K562 (cell line): Measurements from ENCODE around the gene HSPA14. TPM values are rescaled to one million over a fixed set of nuclear protein-coding genes. Genes with fewer than 3 reads are reported as not detected.

Source experiments
- ATAC-seq: fragments of 200-7000 bp; cut with Tn5 transposase; 3 replicates; pipeline ENCODE4 v1.9.1; 2020; ENCODE audit warnings: moderate library complexity
- BruUV-seq: library from RNA; stranded (reverse); fragments of 400-500 nt; replicated peaks from 2 replicates; lab custom pipeline; 2021; lab: Mats Ljungman, UMichigan
- CTCF ChIA-PET: fragments of 300-600 bp; formaldehyde crosslinking; extraction: SDS; loops from one replicate; lab custom pipeline; 2021; ENCODE audit warnings: low intra/inter-chr PET ratio; lab: Yijun Ruan, JAX
- POLR2A ChIA-PET: fragments of 300-600, 350-650 bp; sonication (Branson Sonifier 250); formaldehyde crosslinking; extraction: SDS; loops from one replicate; lab custom pipeline; 2021; ENCODE audit warnings: antibody characterized with exemption, inconsistent platforms; lab: Yijun Ruan, JAX
- DNase-seq, 4 experiments: peaks; one replicate each; pipeline versions ENCODE4 v3.0.0 to v3.0.0-alpha.2; 2011 to 2018; ENCODE audit warnings: low spot score in 3 of 4, mixed read lengths in 3 of 4; ENCODE audit errors: extremely low read depth in 1 of 4
- FAIRE-seq: peaks from 2 replicates; lab custom pipeline; 2011; peaks lifted over from hg19 to GRCh38; lab: Jason Lieb, UNC
- H2AFZ ChIP-seq: 2 replicates; pipeline ENCODE4 v1.6.0; 2011; ENCODE audit warnings: low read depth, low read length, control low read depth, inconsistent platforms
- H3K27ac ChIP-seq: fragments of 200-600 bp; 3 replicates; pipeline ENCODE4 v1.8.0; 2011; ENCODE audit warnings: low read depth, mild to moderate bottlenecking, control low read depth, inconsistent platforms, low read length, moderate library complexity, mixed read lengths; ENCODE audit errors: extremely low read depth
- H3K27me3 ChIP-seq, 2 experiments: fragments of 300-600 bp in 1 of 2; 2 replicates in 1 of 2; 3 replicates in 1 of 2; pipeline versions ENCODE4 v1.6.0 to v1.8.0; 2011; ENCODE audit warnings: inconsistent platforms in 2 of 2, low read length in 2 of 2, mild to moderate bottlenecking in 1 of 2, mixed read lengths in 1 of 2, moderate library complexity in 1 of 2; ENCODE audit not compliant: control insufficient read depth in 2 of 2, insufficient read depth in 2 of 2
- H3K36me3 ChIP-seq: fragments of 300-600 bp; 3 replicates; pipeline ENCODE4 v1.8.0; 2011; ENCODE audit warnings: mild to moderate bottlenecking, low read length, inconsistent platforms; ENCODE audit not compliant: control insufficient read depth, insufficient read depth
- H3K4me1 ChIP-seq, 2 experiments: fragments of 200-600 bp in 1 of 2; replicated peaks in 1 of 2; 2 replicates in 1 of 2; 3 replicates in 1 of 2; pipeline versions ENCODE4 v1.5.1 to v1.8.0; 2011; ENCODE audit warnings: inconsistent platforms in 2 of 2, low read length in 2 of 2, mild to moderate bottlenecking in 1 of 2, mixed read lengths in 1 of 2, moderate library complexity in 1 of 2; ENCODE audit not compliant: control insufficient read depth in 2 of 2, insufficient read depth in 2 of 2
- H3K4me2 ChIP-seq: 2 replicates; pipeline ENCODE4 v1.6.1; 2011; ENCODE audit warnings: low read length, control low read depth, inconsistent platforms, mixed read lengths; ENCODE audit not compliant: insufficient read depth
- H3K4me3 ChIP-seq: fragments of 200-600 bp; sonication (generic), shearing (Covaris generic); 2 replicates; pipeline ENCODE4 v1.5.1; 2016; ENCODE audit warnings: control low read depth, inconsistent platforms
- H3K79me2 ChIP-seq: fragments of 200-600 bp; 3 replicates; pipeline ENCODE4 v1.8.0; 2011; ENCODE audit warnings: low read length, inconsistent platforms; ENCODE audit not compliant: control insufficient read depth, insufficient read depth
- H3K9ac ChIP-seq, 2 experiments: 2 replicates each; pipeline versions ENCODE4 v1.6.0 to v1.6.1; 2011; ENCODE audit warnings: low read depth in 2 of 2, low read length in 2 of 2, control low read depth in 1 of 2, inconsistent platforms in 1 of 2, mild to moderate bottlenecking in 1 of 2, mixed read lengths in 1 of 2; ENCODE audit not compliant: insufficient read depth in 1 of 2
- H3K9me1 ChIP-seq: one replicate; pipeline ENCODE4 v1.6.0; 2011; ENCODE audit warnings: inconsistent platforms, mild to moderate bottlenecking, low read length, moderate library complexity; ENCODE audit not compliant: control insufficient read depth, insufficient read depth
- H3K9me3 ChIP-seq: replicated peaks from 2 replicates; pipeline ENCODE4 v1.5.1; 2011; ENCODE audit warnings: low read depth, low read length, inconsistent platforms; ENCODE audit not compliant: control insufficient read depth, insufficient read depth
- H4K20me1 ChIP-seq: replicated peaks from 2 replicates; pipeline ENCODE4 v1.6.1; 2011; ENCODE audit warnings: low read length, inconsistent platforms, mixed read lengths; ENCODE audit not compliant: control insufficient read depth, insufficient read depth
- ASH1L ChIP-seq: fragments of 450-650 bp; IDR thresholded peaks from 2 replicates; pipeline ENCODE4 v1.6.1; 2018; ENCODE audit warnings: borderline replicate concordance, mild to moderate bottlenecking, low read depth; ENCODE audit not compliant: partially characterized antibody
- ATF3 ChIP-seq, 2 experiments: fragments of 450-650 bp in 1 of 2; sonication (generic) in 1 of 2; formaldehyde crosslinking in 1 of 2; IDR thresholded peaks in 1 of 2; conservative IDR thresholded peaks in 1 of 2; 2 replicates each; pipeline versions ENCODE4 v1.6.1 to v1.8.1; 2016 to 2023; ENCODE audit warnings: mild to moderate bottlenecking in 2 of 2, moderate library complexity in 2 of 2, inconsistent platforms in 1 of 2, missing genetic modification reagents in 1 of 2
- WGBS: fragments of 100-300 bp; shearing (Covaris generic); methylation state at CpG from one replicate; pipeline ENCODE4 v1.1.6; 2016; ENCODE audit warnings: low coverage, mixed read lengths; ENCODE audit not compliant: insufficient coverage; ENCODE audit errors: missing lambda C conversion rate; 5-methylcytosine and 5-hydroxymethylcytosine counted together
- in situ Hi-C: fragments of 300-500 bp; cut with MboI; formaldehyde crosslinking; loops from 4 replicates; pipeline ENCODE4 v1.15.0; 2018; ENCODE audit warnings: inconsistent platforms, mixed read lengths
- intact Hi-C: fragments of 100-400 bp; cut with micrococcal nuclease; formaldehyde crosslinking; loops from 2 replicates; pipeline ENCODE4 v1.14.2; 2022
- polyA plus RNA-seq, 8 experiments: library from polyadenylated mRNA; depleted of rRNA in 4 of 8; stranded (reverse) in 5 of 8; unstranded in 3 of 8; fragments of >200 nt; fragmentation: Nextera tagmentation in 2 of 8; fragmentation: Illumina TruSeq in 1 of 8; extraction: Ambion mirVana in 2 of 8; extraction: Trizol in 1 of 8; gene quantifications; 2 replicates each; pipeline versions ENCODE4 v1.2.1 to v1.2.3, GENCODE V29; 2011 to 2014; ENCODE audit warnings: inconsistent platforms in 1 of 8, missing spikeins in 1 of 8
- total RNA-seq, 7 experiments: library from RNA; depleted of rRNA in 6 of 7; stranded (reverse); fragments of >200 nt in 6 of 7; fragmentation: Illumina TruSeq in 2 of 7; extraction: Trizol in 2 of 7; gene quantifications; 2 replicates each; pipeline versions ENCODE4 v1.2.1 to v1.2.3, GENCODE V29; 2011 to 2021; ENCODE audit warnings: low replicate concordance in 1 of 7

Gene HSPA14
- total and polyA plus RNA-seq, 9 of the 15 experiments (the other 6 are each of a cell fraction or from before 2014, with no cell fraction given): 41.9 to 75.0 (median 63.2) TPM

GRCh38 chr10:14836208-14836607 lies 1.9 kb upstream of the HSPA14 start:
- peaks cover 3 to 13% of the 10 kb centered on the region in 2 experiments; a peak in 2 of 5 replicates for H3K4me1 ChIP-seq
- H3K9ac ChIP-seq: no peak overlapping the region
- TF ChIP-seq ASH1L (no peak), ATF3 (IDR thresholded peaks at IDR 0.05) (0 out of 2 replicates have a peak, but pooled peaks have one; percentile 15), ATF3 (CRISPR knock-in tag; conservative IDR thresholded peaks at IDR 0.05) (no peak)
- no peak for ATAC-seq
- no peak overlapping the region for H3K4me3 ChIP-seq
- POLR2A ChIA-PET: interaction anchor here (1.2 kb wide), 1 partner anchor 274 kb away, joined by 4 read pairs; no protein-coding TSS in a partner anchor
- no peak overlapping the region for H3K27ac ChIP-seq
- no peak for FAIRE-seq
- H3K79me2 ChIP-seq: peaks cover 44% of the 10 kb centered on the region
- in situ Hi-C loops (no loop called here), intact Hi-C loops (loop anchor here (5.0 kb wide), 2 partner anchors 41 to 116 kb away; partner anchors contain the start of genes DCLRE1C and SUV39H2)
- no peaks in the 10 kb centered on the region for H3K27me3 ChIP-seq
- H3K4me2 ChIP-seq: no peak overlapping the region
- peaks cover 19% of the 10 kb centered on the region for H3K36me3 ChIP-seq
- no peaks in the 10 kb centered on the region for H3K9me1 ChIP-seq
- DNase-seq: no peak
- H4K20me1 ChIP-seq: 0 out of 2 replicates have a peak, but pooled peaks cover 4% of the 10 kb centered on the region
- no TSS peak for BruUV-seq
- H2AFZ ChIP-seq: no peak overlapping the region
- CTCF ChIA-PET: no interaction called here
- H3K9me3 ChIP-seq: no peaks in the 10 kb centered on the region
- WGBS: 86% methylated on average over 2 of the region's 2 CpGs
